K562 (cell line): Measurements from ENCODE around the gene DPP8. TPM values are rescaled to one million over a fixed set of nuclear protein-coding genes. Genes with fewer than 3 reads are reported as not detected.
A peak's percentile ranks its signal among the peaks of the same experiment; 100 is the strongest.

ENCODE experiments used
- DIDO1 ChIP-seq: fragments of 450-650 bp; IDR thresholded peaks from 2 replicates; pipeline ENCODE4 v1.6.1; 2016; ENCODE audit warnings: low read depth, missing biosample characterization, missing genetic modification characterization
- DNMT1 ChIP-seq: fragments of 450-650 bp; IDR thresholded peaks from 2 replicates; pipeline ENCODE4 v1.6.1; 2016; ENCODE audit warnings: antibody characterized with exemption, mild to moderate bottlenecking
- HNRNPL ChIP-seq: fragments of 200-400 bp; formaldehyde crosslinking; IDR thresholded peaks from 2 replicates; pipeline ENCODE4 v1.6.1; 2017; ENCODE audit warnings: low read depth, mild to moderate bottlenecking, low read length
- KDM2B ChIP-seq: fragments of 250-450 bp; sonication (Bioruptor Pico); IDR thresholded peaks from 2 replicates; pipeline ENCODE4 v1.8.0; 2021; ENCODE audit warnings: mild to moderate bottlenecking, moderate library complexity
- PRPF4 ChIP-seq: fragments of 200-400 bp; formaldehyde crosslinking; IDR thresholded peaks from one replicate; pipeline ENCODE4 v1.6.1; 2017; ENCODE audit warnings: low read length, low read depth, mild to moderate bottlenecking; ENCODE audit not compliant: insufficient read depth, poor library complexity, severe bottlenecking
- RUNX1 ChIP-seq: sonication (generic); IDR thresholded peaks from 2 replicates; pipeline ENCODE4 v1.6.1; 2016; ENCODE audit warnings: antibody characterized with exemption, low read depth
- SIN3A ChIP-seq, 2 experiments: fragments of 150-350 bp in 1 of 2; IDR thresholded peaks; 2 replicates each; pipeline ENCODE4 v1.6.1; 2011 to 2016; ENCODE audit warnings: borderline replicate concordance in 2 of 2, low read depth in 2 of 2, low read length in 2 of 2, mild to moderate bottlenecking in 2 of 2, moderate library complexity in 2 of 2; ENCODE audit not compliant: control insufficient read depth in 1 of 2
- ZFX ChIP-seq: sonication (generic); formaldehyde crosslinking; IDR thresholded peaks from 2 replicates; pipeline ENCODE4 v1.8.0; 2022; ENCODE audit warnings: mild to moderate bottlenecking, missing genetic modification reagents, moderate library complexity
- ZNF507 ChIP-seq: conservative IDR thresholded peaks from 2 replicates; pipeline ENCODE4 v1.6.1; 2017; ENCODE audit warnings: missing genetic modification characterization, missing compliant biosample characterization
- polyA plus RNA-seq, 8 experiments: library from polyadenylated mRNA; depleted of rRNA in 4 of 8; stranded (reverse) in 5 of 8; unstranded in 3 of 8; fragments of >200 nt; fragmentation: Nextera tagmentation in 2 of 8; fragmentation: Illumina TruSeq in 1 of 8; extraction: Ambion mirVana in 2 of 8; extraction: Trizol in 1 of 8; gene quantifications; 2 replicates each; pipeline versions ENCODE4 v1.2.1 to v1.2.3, GENCODE V29; 2011 to 2014; ENCODE audit warnings: inconsistent platforms in 1 of 8, missing spikeins in 1 of 8
- total RNA-seq, 7 experiments: library from RNA; depleted of rRNA in 6 of 7; stranded (reverse); fragments of >200 nt in 6 of 7; fragmentation: Illumina TruSeq in 2 of 7; extraction: Trizol in 2 of 7; gene quantifications; 2 replicates each; pipeline versions ENCODE4 v1.2.1 to v1.2.3, GENCODE V29; 2011 to 2021; ENCODE audit warnings: low replicate concordance in 1 of 7
- TF ChIP-seq, protein P1 (sequence below): fragments of 450-650 bp; IDR thresholded peaks from 2 replicates; pipeline ENCODE4 v1.6.1; 2016; ENCODE audit warnings: low read depth, mild to moderate bottlenecking, moderate library complexity
- TF ChIP-seq, protein P2 (sequence below): fragments of 250-450 bp; sonication (Bioruptor Pico); IDR thresholded peaks from 2 replicates; pipeline ENCODE4 v1.4.0; 2020; ENCODE audit warnings: mild to moderate bottlenecking, moderate library complexity
- TF ChIP-seq, protein P3 (sequence below), 2 experiments: fragments of 150-350 bp in 1 of 2; IDR thresholded peaks; 2 replicates each; pipeline ENCODE4 v1.6.1; 2012 to 2016; ENCODE audit warnings: low read depth in 2 of 2, low read length in 2 of 2, mild to moderate bottlenecking in 1 of 2, moderate library complexity in 1 of 2
- TF ChIP-seq, protein P4 (sequence below): sonication (generic); formaldehyde crosslinking; IDR thresholded peaks from 2 replicates; pipeline ENCODE4 v1.8.0; 2022; ENCODE audit warnings: mild to moderate bottlenecking, missing genetic modification reagents
- TF ChIP-seq, protein P5 (sequence below): fragments of 250-450 bp; sonication (Bioruptor Pico); IDR thresholded peaks from 2 replicates; pipeline ENCODE4 v1.4.0; 2020; ENCODE audit warnings: mild to moderate bottlenecking, moderate library complexity, borderline replicate concordance

The DPP8 gene
- total and polyA plus RNA-seq, 9 of the 15 experiments (the other 6 are each of a cell fraction or from before 2014, with no cell fraction given), result 5.5 to 36.7 (median 20.7) TPM

DNA sequence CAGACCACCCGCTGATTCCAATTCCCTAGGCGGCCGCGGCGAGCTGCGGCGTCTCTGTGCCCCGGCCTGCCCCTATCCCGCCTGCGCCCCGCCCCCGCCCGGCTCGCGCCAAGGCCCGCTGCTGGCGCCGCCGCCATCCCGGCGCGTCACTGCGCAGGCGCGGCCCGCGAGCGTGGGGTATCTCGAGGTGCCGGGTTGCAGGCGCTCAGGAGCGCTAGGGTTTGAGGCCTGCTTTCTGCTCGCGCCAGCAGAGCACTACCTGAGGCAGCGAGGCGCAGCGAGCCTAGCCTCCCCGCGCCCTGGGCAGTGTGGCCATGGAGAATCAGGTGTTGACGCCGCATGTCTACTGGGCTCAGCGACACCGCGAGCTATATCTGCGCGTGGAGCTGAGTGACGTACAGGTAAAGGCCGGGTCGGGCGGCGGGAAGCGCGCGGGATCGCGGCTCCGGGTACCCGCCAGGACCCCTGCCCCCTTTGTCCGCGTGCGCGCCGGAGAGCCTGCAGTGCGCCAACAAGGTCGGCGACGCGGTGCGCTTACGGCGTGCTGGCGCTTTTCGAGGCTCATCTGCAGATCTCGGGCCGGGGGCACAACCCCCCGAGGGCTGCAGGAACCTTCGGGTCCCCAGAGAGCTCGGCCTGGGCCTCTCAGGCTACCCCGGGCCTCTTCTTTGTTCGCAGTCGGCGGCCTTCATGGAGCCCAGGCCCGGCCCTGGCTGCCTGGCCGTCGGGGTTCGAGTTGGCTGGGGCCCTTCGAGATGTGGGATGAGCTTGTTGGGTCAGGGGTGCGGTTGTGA is 13.0 kb upstream of the DPP8 start, which contains the start of gene HACD3 (continued):
- TF ChIP-seq, protein P1, sequence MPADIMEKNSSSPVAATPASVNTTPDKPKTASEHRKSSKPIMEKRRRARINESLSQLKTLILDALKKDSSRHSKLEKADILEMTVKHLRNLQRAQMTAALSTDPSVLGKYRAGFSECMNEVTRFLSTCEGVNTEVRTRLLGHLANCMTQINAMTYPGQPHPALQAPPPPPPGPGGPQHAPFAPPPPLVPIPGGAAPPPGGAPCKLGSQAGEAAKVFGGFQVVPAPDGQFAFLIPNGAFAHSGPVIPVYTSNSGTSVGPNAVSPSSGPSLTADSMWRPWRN, result no peak
- TF ChIP-seq ZFX, result peak; percentile 97
- TF ChIP-seq, protein P2, sequence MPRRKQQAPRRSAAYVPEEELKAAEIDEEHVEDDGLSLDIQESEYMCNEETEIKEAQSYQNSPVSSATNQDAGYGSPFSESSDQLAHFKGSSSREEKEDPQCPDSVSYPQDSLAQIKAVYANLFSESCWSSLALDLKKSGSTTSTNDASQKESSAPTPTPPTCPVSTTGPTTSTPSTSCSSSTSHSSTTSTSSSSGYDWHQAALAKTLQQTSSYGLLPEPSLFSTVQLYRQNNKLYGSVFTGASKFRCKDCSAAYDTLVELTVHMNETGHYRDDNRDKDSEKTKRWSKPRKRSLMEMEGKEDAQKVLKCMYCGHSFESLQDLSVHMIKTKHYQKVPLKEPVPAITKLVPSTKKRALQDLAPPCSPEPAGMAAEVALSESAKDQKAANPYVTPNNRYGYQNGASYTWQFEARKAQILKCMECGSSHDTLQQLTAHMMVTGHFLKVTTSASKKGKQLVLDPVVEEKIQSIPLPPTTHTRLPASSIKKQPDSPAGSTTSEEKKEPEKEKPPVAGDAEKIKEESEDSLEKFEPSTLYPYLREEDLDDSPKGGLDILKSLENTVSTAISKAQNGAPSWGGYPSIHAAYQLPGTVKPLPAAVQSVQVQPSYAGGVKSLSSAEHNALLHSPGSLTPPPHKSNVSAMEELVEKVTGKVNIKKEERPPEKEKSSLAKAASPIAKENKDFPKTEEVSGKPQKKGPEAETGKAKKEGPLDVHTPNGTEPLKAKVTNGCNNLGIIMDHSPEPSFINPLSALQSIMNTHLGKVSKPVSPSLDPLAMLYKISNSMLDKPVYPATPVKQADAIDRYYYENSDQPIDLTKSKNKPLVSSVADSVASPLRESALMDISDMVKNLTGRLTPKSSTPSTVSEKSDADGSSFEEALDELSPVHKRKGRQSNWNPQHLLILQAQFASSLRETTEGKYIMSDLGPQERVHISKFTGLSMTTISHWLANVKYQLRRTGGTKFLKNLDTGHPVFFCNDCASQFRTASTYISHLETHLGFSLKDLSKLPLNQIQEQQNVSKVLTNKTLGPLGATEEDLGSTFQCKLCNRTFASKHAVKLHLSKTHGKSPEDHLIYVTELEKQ (CRISPR knock-in tag), result no peak
- no peak for TF ChIP-seq RUNX1
- no peak for TF ChIP-seq HNRNPL
- TF ChIP-seq KDM2B (CRISPR knock-in tag), result no peak
- TF ChIP-seq ZNF507 (tag), result no peak
- TF ChIP-seq DNMT1, result no peak
- TF ChIP-seq, protein P3, sequence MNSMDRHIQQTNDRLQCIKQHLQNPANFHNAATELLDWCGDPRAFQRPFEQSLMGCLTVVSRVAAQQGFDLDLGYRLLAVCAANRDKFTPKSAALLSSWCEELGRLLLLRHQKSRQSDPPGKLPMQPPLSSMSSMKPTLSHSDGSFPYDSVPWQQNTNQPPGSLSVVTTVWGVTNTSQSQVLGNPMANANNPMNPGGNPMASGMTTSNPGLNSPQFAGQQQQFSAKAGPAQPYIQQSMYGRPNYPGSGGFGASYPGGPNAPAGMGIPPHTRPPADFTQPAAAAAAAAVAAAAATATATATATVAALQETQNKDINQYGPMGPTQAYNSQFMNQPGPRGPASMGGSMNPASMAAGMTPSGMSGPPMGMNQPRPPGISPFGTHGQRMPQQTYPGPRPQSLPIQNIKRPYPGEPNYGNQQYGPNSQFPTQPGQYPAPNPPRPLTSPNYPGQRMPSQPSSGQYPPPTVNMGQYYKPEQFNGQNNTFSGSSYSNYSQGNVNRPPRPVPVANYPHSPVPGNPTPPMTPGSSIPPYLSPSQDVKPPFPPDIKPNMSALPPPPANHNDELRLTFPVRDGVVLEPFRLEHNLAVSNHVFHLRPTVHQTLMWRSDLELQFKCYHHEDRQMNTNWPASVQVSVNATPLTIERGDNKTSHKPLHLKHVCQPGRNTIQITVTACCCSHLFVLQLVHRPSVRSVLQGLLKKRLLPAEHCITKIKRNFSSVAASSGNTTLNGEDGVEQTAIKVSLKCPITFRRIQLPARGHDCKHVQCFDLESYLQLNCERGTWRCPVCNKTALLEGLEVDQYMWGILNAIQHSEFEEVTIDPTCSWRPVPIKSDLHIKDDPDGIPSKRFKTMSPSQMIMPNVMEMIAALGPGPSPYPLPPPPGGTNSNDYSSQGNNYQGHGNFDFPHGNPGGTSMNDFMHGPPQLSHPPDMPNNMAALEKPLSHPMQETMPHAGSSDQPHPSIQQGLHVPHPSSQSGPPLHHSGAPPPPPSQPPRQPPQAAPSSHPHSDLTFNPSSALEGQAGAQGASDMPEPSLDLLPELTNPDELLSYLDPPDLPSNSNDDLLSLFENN (IDR thresholded peaks at IDR 0.05; ENCODE audit: low read depth in 2 of 2, low read length in 2 of 2), result 0 out of 4 replicates have a peak, but pooled peaks of 1 of the 2 experiments have one; percentile 51
- TF ChIP-seq, protein P4, sequence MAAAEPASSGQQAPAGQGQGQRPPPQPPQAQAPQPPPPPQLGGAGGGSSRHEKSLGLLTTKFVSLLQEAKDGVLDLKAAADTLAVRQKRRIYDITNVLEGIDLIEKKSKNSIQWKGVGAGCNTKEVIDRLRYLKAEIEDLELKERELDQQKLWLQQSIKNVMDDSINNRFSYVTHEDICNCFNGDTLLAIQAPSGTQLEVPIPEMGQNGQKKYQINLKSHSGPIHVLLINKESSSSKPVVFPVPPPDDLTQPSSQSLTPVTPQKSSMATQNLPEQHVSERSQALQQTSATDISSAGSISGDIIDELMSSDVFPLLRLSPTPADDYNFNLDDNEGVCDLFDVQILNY (CRISPR knock-in tag), result no peak
- TF ChIP-seq SIN3A (IDR thresholded peaks at IDR 0.05; ENCODE audit: borderline replicate concordance in 2 of 2, control insufficient read depth in 1 of 2, low read depth in 2 of 2, low read length in 2 of 2), result peak; percentile 31 to 66; a peak in 3 of 4 replicates
- TF ChIP-seq DIDO1 (tag), result no peak
- TF ChIP-seq, protein P5, sequence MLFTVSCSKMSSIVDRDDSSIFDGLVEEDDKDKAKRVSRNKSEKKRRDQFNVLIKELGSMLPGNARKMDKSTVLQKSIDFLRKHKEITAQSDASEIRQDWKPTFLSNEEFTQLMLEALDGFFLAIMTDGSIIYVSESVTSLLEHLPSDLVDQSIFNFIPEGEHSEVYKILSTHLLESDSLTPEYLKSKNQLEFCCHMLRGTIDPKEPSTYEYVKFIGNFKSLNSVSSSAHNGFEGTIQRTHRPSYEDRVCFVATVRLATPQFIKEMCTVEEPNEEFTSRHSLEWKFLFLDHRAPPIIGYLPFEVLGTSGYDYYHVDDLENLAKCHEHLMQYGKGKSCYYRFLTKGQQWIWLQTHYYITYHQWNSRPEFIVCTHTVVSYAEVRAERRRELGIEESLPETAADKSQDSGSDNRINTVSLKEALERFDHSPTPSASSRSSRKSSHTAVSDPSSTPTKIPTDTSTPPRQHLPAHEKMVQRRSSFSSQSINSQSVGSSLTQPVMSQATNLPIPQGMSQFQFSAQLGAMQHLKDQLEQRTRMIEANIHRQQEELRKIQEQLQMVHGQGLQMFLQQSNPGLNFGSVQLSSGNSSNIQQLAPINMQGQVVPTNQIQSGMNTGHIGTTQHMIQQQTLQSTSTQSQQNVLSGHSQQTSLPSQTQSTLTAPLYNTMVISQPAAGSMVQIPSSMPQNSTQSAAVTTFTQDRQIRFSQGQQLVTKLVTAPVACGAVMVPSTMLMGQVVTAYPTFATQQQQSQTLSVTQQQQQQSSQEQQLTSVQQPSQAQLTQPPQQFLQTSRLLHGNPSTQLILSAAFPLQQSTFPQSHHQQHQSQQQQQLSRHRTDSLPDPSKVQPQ, result no peak
- no peak for TF ChIP-seq PRPF4
